ENCODE results near the gene SERPINA5.

The SERPINA5 gene

GRCh38 chr14:94541234-94541975 lies 39.8 kb upstream of the SERPINA5 start (continued):
- TF ChIP-seq PPARA (CRISPR knock-in tag; IDR thresholded peaks at IDR 0.05; ENCODE audit: borderline replicate concordance) = no peak
- TF ChIP-seq CSRNP3 (CRISPR knock-in tag; IDR thresholded peaks at IDR 0.05) = no peak
- no peak for TF ChIP-seq ESRRG (CRISPR knock-in tag; IDR thresholded peaks at IDR 0.05)
- TF ChIP-seq ZNF8 (CRISPR knock-in tag; IDR thresholded peaks at IDR 0.05) = no peak
- no peak for TF ChIP-seq ZFP30 (CRISPR knock-in tag; IDR thresholded peaks at IDR 0.05)
- no peak for TF ChIP-seq SNAI2 (CRISPR knock-in tag; IDR thresholded peaks at IDR 0.05)

GRCh38 chr14:94542111-94542810 lies 39.0 kb upstream of the SERPINA5 start:
- no peak for TF ChIP-seq TOX (CRISPR knock-in tag; IDR thresholded peaks at IDR 0.05; ENCODE audit: borderline replicate concordance)
- TF ChIP-seq ZFP30 (CRISPR knock-in tag; IDR thresholded peaks at IDR 0.05) = no peak
- TF ChIP-seq CSRNP3 (CRISPR knock-in tag; IDR thresholded peaks at IDR 0.05) = no peak
- no peak for TF ChIP-seq ESRRG (CRISPR knock-in tag; IDR thresholded peaks at IDR 0.05)
- TF ChIP-seq ZFP3 (CRISPR knock-in tag; IDR thresholded peaks at IDR 0.05) = no peak
- no peak for TF ChIP-seq CREB5 (CRISPR knock-in tag; IDR thresholded peaks at IDR 0.05; ENCODE audit: low read depth)
- TF ChIP-seq, protein P1, sequence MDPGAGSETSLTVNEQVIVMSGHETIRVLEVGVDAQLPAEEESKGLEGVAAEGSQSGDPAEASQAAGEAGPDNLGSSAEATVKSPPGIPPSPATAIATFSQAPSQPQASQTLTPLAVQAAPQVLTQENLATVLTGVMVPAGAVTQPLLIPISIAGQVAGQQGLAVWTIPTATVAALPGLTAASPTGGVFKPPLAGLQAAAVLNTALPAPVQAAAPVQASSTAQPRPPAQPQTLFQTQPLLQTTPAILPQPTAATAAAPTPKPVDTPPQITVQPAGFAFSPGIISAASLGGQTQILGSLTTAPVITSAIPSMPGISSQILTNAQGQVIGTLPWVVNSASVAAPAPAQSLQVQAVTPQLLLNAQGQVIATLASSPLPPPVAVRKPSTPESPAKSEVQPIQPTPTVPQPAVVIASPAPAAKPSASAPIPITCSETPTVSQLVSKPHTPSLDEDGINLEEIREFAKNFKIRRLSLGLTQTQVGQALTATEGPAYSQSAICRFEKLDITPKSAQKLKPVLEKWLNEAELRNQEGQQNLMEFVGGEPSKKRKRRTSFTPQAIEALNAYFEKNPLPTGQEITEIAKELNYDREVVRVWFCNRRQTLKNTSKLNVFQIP (CRISPR knock-in tag; IDR thresholded peaks at IDR 0.05; ENCODE audit: borderline replicate concordance, low read depth) = no peak
- no peak for TF ChIP-seq TSHZ2 (CRISPR knock-in tag; IDR thresholded peaks at IDR 0.05)
- TF ChIP-seq BACH2 (CRISPR knock-in tag; IDR thresholded peaks at IDR 0.05; ENCODE audit: borderline replicate concordance) = no peak
- peak; percentile 66 for ATAC-seq

- ATAC-seq = no peak
- no peak for TF ChIP-seq ZNF8 (CRISPR knock-in tag; IDR thresholded peaks at IDR 0.05)
- no peak for TF ChIP-seq ZNF565 (CRISPR knock-in tag; conservative IDR thresholded peaks at IDR 0.05; ENCODE audit: low read depth)
Observed at GRCh38 chr14:94542811-94543440, 38.3 kb upstream of the SERPINA5 start.

- no peak for ATAC-seq
- TF ChIP-seq ARNTL (CRISPR knock-in tag; IDR thresholded peaks at IDR 0.05; ENCODE audit: borderline replicate concordance, low read depth) (no peak), ZNF70 (CRISPR knock-in tag; IDR thresholded peaks at IDR 0.05) (no peak), TCF4 (CRISPR knock-in tag; IDR thresholded peaks at IDR 0.05; ENCODE audit: borderline replicate concordance) (no peak), ZC3H10 (CRISPR knock-in tag; IDR thresholded peaks at IDR 0.05) (no peak), TOX (CRISPR knock-in tag; IDR thresholded peaks at IDR 0.05; ENCODE audit: borderline replicate concordance) (no peak), PATZ1 (CRISPR knock-in tag; IDR thresholded peaks at IDR 0.05; ENCODE audit: borderline replicate concordance) (no peak), ESRRG (CRISPR knock-in tag; IDR thresholded peaks at IDR 0.05) (no peak), BACH2 (CRISPR knock-in tag; IDR thresholded peaks at IDR 0.05; ENCODE audit: borderline replicate concordance) (no peak), PPARA (CRISPR knock-in tag; IDR thresholded peaks at IDR 0.05; ENCODE audit: borderline replicate concordance) (no peak)
- TF ChIP-seq, protein P1 (CRISPR knock-in tag; IDR thresholded peaks at IDR 0.05; ENCODE audit: borderline replicate concordance, low read depth) = no peak
Observed at GRCh38 chr14:94543449-94544124, 37.6 kb upstream of the SERPINA5 start.
